OCI-M2 (cell line): ENCODE data around the gene CLDN10.
"Not testable (repeated sequence)": the region's sequence is repeated elsewhere in the genome, so short reads cannot be mapped to it uniquely, and the experiment has no call there.

Source experiments
- DNase-seq: peaks from one replicate; lab custom pipeline; 2025; ENCODE audit not compliant: unreplicated experiment; lab: John Stamatoyannopoulos, UW

The CLDN10 gene

GRCh38 chr13:95541308-95541707 is 11.2 kb upstream of the CLDN10 start:
- DNase-seq, result no peak

GRCh38 chr13:95541911-95542474 is 10.5 kb upstream of the CLDN10 start:
- no peak for DNase-seq

- DNase-seq, result no peak
Observed at GRCh38 chr13:95544293-95544692, 8.2 kb upstream of the CLDN10 start.

- no peak for DNase-seq
Observed at GRCh38 chr13:95546919-95547318, 5.6 kb upstream of the CLDN10 start.

- no peak for DNase-seq
Observed at GRCh38 chr13:95547531-95548167, 4.9 kb upstream of the CLDN10 start.

GRCh38 chr13:95552208-95552538 is 347 bp upstream of the CLDN10 start:
- DNase-seq, result no peak

- DNase-seq, result no peak
Observed at GRCh38 chr13:95553581-95554385, 1.3 kb downstream of the CLDN10 start.

- no peak for DNase-seq
Observed at GRCh38 chr13:95557013-95557412, 4.5 kb downstream of the CLDN10 start.

GRCh38 chr13:95559100-95559499 is 6.6 kb downstream of the CLDN10 start:
- no peak for DNase-seq

- DNase-seq, result no peak
Observed at GRCh38 chr13:95560387-95560786, 7.9 kb downstream of the CLDN10 start.

- no peak for DNase-seq
Observed at GRCh38 chr13:95564091-95564490, 11.6 kb downstream of the CLDN10 start.

- DNase-seq, result no peak
Observed at GRCh38 chr13:95564733-95565291, 12.3 kb downstream of the CLDN10 start.

GRCh38 chr13:95565758-95566157 is 13.2 kb downstream of the CLDN10 start:
- DNase-seq, result not testable (repeated sequence)

- DNase-seq, result no peak
Observed at GRCh38 chr13:95568131-95568530, 15.6 kb downstream of the CLDN10 start.

GRCh38 chr13:95570016-95570415 is 17.5 kb downstream of the CLDN10 start:
- DNase-seq, result no peak

GRCh38 chr13:95571941-95572340 is 19.4 kb downstream of the CLDN10 start:
- no peak for DNase-seq

- DNase-seq, result no peak
Observed at GRCh38 chr13:95573221-95573620, 20.7 kb downstream of the CLDN10 start.

GRCh38 chr13:95579303-95579702 is 26.8 kb downstream of the CLDN10 start:
- DNase-seq, result no peak

GRCh38 chr13:95585867-95586266 is 33.3 kb downstream of the CLDN10 start:
- no peak for DNase-seq

GRCh38 chr13:95588134-95588533 is 35.6 kb downstream of the CLDN10 start:
- DNase-seq, result no peak

- DNase-seq, result no peak
Observed at GRCh38 chr13:95588721-95589120, 36.2 kb downstream of the CLDN10 start.

- DNase-seq, result no peak
Observed at GRCh38 chr13:95593462-95593861, 40.9 kb downstream of the CLDN10 start.
